ENCODE results near the gene ERP29.
"Not testable (repeated sequence)": the region's sequence is repeated elsewhere in the genome, so short reads cannot be mapped to it uniquely, and the experiment has no call there.

ERP29 gene

DNA sequence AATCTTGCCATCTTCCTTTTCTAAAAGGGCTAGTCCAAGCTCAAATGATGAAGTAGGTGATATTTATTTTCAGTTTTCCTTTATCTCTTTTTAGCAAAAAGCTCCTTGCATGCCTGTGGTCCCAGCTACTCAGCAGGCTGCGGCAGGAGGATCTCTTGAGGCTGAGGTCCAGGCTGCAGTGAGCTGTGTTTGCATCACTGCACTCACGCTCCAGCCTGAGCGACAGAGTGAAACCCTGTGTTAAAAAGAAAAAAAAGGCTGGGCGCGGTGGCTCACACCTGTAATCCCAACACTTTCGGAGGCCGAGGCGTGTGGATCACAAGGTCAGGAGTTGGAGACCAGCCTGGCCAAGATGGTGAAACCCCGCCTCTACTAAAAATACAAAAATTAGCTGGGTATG is 5.3 kb upstream of the ERP29 start:
- no peak overlapping the region for H3K4me3 ChIP-seq (ENCODE audit: insufficient read depth in 1 of 2, low read depth in 1 of 2, low read length in 2 of 2)
- H3K27ac ChIP-seq (ENCODE audit: low read length, poor library complexity, severe bottlenecking), result no peak overlapping the region
- no peaks in the 10 kb centered on the region for H3K27me3 ChIP-seq (ENCODE audit: control insufficient read depth in 1 of 2, insufficient read depth in 1 of 2, low read length in 2 of 2)
- no peak overlapping the region for H2BK5ac ChIP-seq (ENCODE audit: low read depth, low read length, poor library complexity, severe bottlenecking)
- H4K91ac ChIP-seq (ENCODE audit: low read length), result no peak overlapping the region
- H3K36me3 ChIP-seq (ENCODE audit: control insufficient read depth in 1 of 2, insufficient read depth in 2 of 2, low read depth in 1 of 2, low read length in 2 of 2), result peaks cover 0 to 3% of the 10 kb centered on the region in 2 experiments
- no peak overlapping the region for H3K4ac ChIP-seq (ENCODE audit: low read depth in 1 of 2, low read length in 2 of 2)
- H2BK15ac ChIP-seq (ENCODE audit: low read depth, poor library complexity, severe bottlenecking), result no peak overlapping the region
- no peak overlapping the region for H3K9ac ChIP-seq (ENCODE audit: low read length)
- H3K23ac ChIP-seq (ENCODE audit: low read length in 2 of 2), result no peak overlapping the region
- no peak overlapping the region for H3K14ac ChIP-seq (ENCODE audit: low read length in 2 of 2)
- H2BK120ac ChIP-seq (ENCODE audit: low read depth, low read length), result no peak overlapping the region
- DNase-seq, result no peak
- H3K9me3 ChIP-seq (ENCODE audit: control insufficient read depth, low read length), result no peaks in the 10 kb centered on the region
- no peak overlapping the region for H4K8ac ChIP-seq (ENCODE audit: low read length)
- no peak overlapping the region for H2BK12ac ChIP-seq (ENCODE audit: low read length in 2 of 2)
- H2AK5ac ChIP-seq (ENCODE audit: low read length, severe bottlenecking), result no peak overlapping the region
- 94% methylated on average over 9 of the region's 9 CpGs for WGBS
- no peak overlapping the region for H3K18ac ChIP-seq (ENCODE audit: low read depth in 1 of 2, low read length in 2 of 2)
- H3K4me1 ChIP-seq (ENCODE audit: control insufficient read depth, insufficient read depth, low read depth, low read length), result peaks cover 6% of the 10 kb centered on the region
- H3K79me1 ChIP-seq (replicated peaks; ENCODE audit: low read length, poor library complexity, severe bottlenecking), result peaks cover 14% of the 10 kb centered on the region
- H3K4me2 ChIP-seq (ENCODE audit: low read length, poor library complexity, severe bottlenecking), result no peak overlapping the region
- H2AFZ ChIP-seq (ENCODE audit: low read depth, low read length), result no peak overlapping the region

- Histone ChIP-seq H2BK15ac (ENCODE audit: low read depth, poor library complexity, severe bottlenecking) (no peak overlapping the region), H2AK5ac (ENCODE audit: low read length, severe bottlenecking) (no peak overlapping the region), H3K27ac (ENCODE audit: low read length, poor library complexity, severe bottlenecking) (no peak overlapping the region), H3K9ac (ENCODE audit: low read length) (no peak overlapping the region), H4K91ac (ENCODE audit: low read length) (no peak overlapping the region), H2AFZ (ENCODE audit: low read depth, low read length) (no peak overlapping the region), H4K8ac (ENCODE audit: low read length) (no peak overlapping the region), H3K4ac (ENCODE audit: low read depth in 1 of 2, low read length in 2 of 2) (no peak overlapping the region), H2BK120ac (ENCODE audit: low read depth, low read length) (no peak overlapping the region), H3K4me2 (ENCODE audit: low read length, poor library complexity, severe bottlenecking) (no peak overlapping the region), H3K27me3 (ENCODE audit: control insufficient read depth in 1 of 2, insufficient read depth in 1 of 2, low read length in 2 of 2) (no peaks in the 10 kb centered on the region), H3K9me3 (ENCODE audit: control insufficient read depth, low read length) (no peaks in the 10 kb centered on the region), H3K4me1 (ENCODE audit: control insufficient read depth, insufficient read depth, low read depth, low read length) (peaks cover 6% of the 10 kb centered on the region), H2BK12ac (ENCODE audit: low read length in 2 of 2) (no peak overlapping the region), H3K14ac (ENCODE audit: low read length in 2 of 2) (no peak overlapping the region), H3K79me1 (replicated peaks; ENCODE audit: low read length, poor library complexity, severe bottlenecking) (peaks cover 14% of the 10 kb centered on the region), H2BK5ac (ENCODE audit: low read depth, low read length, poor library complexity, severe bottlenecking) (no peak overlapping the region), H3K23ac (ENCODE audit: low read length in 2 of 2) (no peak overlapping the region), H3K18ac (ENCODE audit: low read depth in 1 of 2, low read length in 2 of 2) (no peak overlapping the region), H3K36me3 (ENCODE audit: control insufficient read depth in 1 of 2, insufficient read depth in 2 of 2, low read depth in 1 of 2, low read length in 2 of 2) (no peaks in the 10 kb centered on the region), H3K4me3 (ENCODE audit: insufficient read depth in 1 of 2, low read depth in 1 of 2, low read length in 2 of 2) (no peak overlapping the region)
- DNase-seq, result no peak
- no CpG with 5 or more reads among the region's 3 CpGs for WGBS
Measured at GRCh38 chr12:112008918-112009317, 4.3 kb upstream of the ERP29 start.

GRCh38 chr12:112009596-112009995 is 3.6 kb upstream of the ERP29 start:
- not testable (repeated sequence) for H3K23ac ChIP-seq (ENCODE audit: low read length in 2 of 2); H3K9me3 ChIP-seq (ENCODE audit: control insufficient read depth, low read length); DNase-seq; H4K91ac ChIP-seq (ENCODE audit: low read length); H2BK5ac ChIP-seq (ENCODE audit: low read depth, low read length, poor library complexity, severe bottlenecking); H3K36me3 ChIP-seq (ENCODE audit: control insufficient read depth in 1 of 2, insufficient read depth in 2 of 2, low read depth in 1 of 2, low read length in 2 of 2); H3K18ac ChIP-seq (ENCODE audit: low read depth in 1 of 2, low read length in 2 of 2); H3K4me2 ChIP-seq (ENCODE audit: low read length, poor library complexity, severe bottlenecking); H2AFZ ChIP-seq (ENCODE audit: low read depth, low read length); H2BK15ac ChIP-seq (ENCODE audit: low read depth, poor library complexity, severe bottlenecking); H3K27me3 ChIP-seq (ENCODE audit: control insufficient read depth in 1 of 2, insufficient read depth in 1 of 2, low read length in 2 of 2); H3K9ac ChIP-seq (ENCODE audit: low read length); H2BK12ac ChIP-seq (ENCODE audit: low read length in 2 of 2); H3K14ac ChIP-seq (ENCODE audit: low read length in 2 of 2); H2AK5ac ChIP-seq (ENCODE audit: low read length, severe bottlenecking); H3K4me1 ChIP-seq (ENCODE audit: control insufficient read depth, insufficient read depth, low read depth, low read length); H2BK120ac ChIP-seq (ENCODE audit: low read depth, low read length); H3K4me3 ChIP-seq (ENCODE audit: insufficient read depth in 1 of 2, low read depth in 1 of 2, low read length in 2 of 2); H3K4ac ChIP-seq (ENCODE audit: low read depth in 1 of 2, low read length in 2 of 2); H3K27ac ChIP-seq (ENCODE audit: low read length, poor library complexity, severe bottlenecking); H4K8ac ChIP-seq (ENCODE audit: low read length)
- H3K79me1 ChIP-seq (replicated peaks; ENCODE audit: low read length, poor library complexity, severe bottlenecking), result peaks cover 16% of the 10 kb centered on the region
- 90% methylated on average over 2 of the region's 3 CpGs for WGBS

DNA sequence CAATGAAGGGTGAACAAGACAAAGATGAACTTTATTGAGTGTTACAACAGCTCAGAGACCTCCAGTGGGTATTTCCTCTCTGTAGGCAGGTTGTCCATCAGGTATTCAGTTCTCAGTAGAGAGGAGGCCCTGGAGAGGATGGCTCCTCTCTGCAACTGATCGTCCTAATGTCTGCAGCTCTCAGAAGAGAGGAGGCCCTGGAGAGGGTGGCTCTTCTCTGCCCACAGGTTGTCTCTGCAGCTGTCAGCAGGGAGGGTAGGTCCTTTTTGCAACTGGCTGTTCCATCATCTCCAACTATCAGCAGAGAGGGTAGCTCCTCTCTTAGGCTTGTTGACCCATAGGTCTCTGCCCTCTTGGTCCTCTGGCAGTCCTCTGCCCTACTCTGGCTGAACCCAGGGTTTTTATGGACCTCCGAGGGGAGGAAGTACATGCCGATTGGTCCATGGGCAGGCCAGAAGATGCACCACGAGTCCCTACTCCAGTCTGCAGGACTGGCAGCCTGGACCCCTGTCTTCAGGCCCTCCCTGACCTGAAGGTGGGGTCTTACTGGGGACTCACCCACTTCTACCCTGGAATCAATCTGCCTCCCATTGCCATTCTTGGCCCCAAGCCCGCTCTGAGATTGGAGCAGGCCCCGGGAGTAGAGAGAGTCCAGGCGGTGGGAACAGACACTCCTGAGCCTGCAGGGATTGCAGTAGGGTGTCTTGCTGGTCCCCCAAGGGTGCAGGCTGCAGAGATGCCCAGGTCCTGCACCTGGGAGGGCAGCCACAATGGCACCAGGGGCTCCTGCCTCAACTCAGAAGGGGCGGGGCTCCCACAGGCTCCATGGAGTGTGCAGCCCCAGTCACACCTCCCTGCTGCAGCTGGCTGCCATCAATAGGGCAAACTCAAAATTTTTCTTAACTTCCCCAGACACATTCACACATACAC is 2.5 kb upstream of the ERP29 start:
- H3K4me1 ChIP-seq (ENCODE audit: control insufficient read depth, insufficient read depth, low read depth, low read length), result peaks cover 8% of the 10 kb centered on the region
- no peak overlapping the region for H3K14ac ChIP-seq (ENCODE audit: low read length in 2 of 2)
- H2BK15ac ChIP-seq (ENCODE audit: low read depth, poor library complexity, severe bottlenecking), result no peak overlapping the region
- H2BK12ac ChIP-seq (ENCODE audit: low read length in 2 of 2), result no peak overlapping the region
- H3K79me1 ChIP-seq (replicated peaks; ENCODE audit: low read length, poor library complexity, severe bottlenecking), result peaks cover 16% of the 10 kb centered on the region
- H3K36me3 ChIP-seq (ENCODE audit: control insufficient read depth in 1 of 2, insufficient read depth in 2 of 2, low read depth in 1 of 2, low read length in 2 of 2), result peaks cover 0 to 4% of the 10 kb centered on the region in 2 experiments
- DNase-seq, result no peak
- H3K23ac ChIP-seq (ENCODE audit: low read length in 2 of 2), result no peak overlapping the region
- H3K27ac ChIP-seq (ENCODE audit: low read length, poor library complexity, severe bottlenecking), result no peak overlapping the region
- no peaks in the 10 kb centered on the region for H3K27me3 ChIP-seq (ENCODE audit: control insufficient read depth in 1 of 2, insufficient read depth in 1 of 2, low read length in 2 of 2)
- H3K18ac ChIP-seq (ENCODE audit: low read depth in 1 of 2, low read length in 2 of 2), result no peak overlapping the region
- H2AK5ac ChIP-seq (ENCODE audit: low read length, severe bottlenecking), result no peak overlapping the region
- no peak overlapping the region for H4K8ac ChIP-seq (ENCODE audit: low read length)
- no peak overlapping the region for H2BK120ac ChIP-seq (ENCODE audit: low read depth, low read length)
- H3K9ac ChIP-seq (ENCODE audit: low read length), result no peak overlapping the region
- no peak overlapping the region for H2BK5ac ChIP-seq (ENCODE audit: low read depth, low read length, poor library complexity, severe bottlenecking)
- no peak overlapping the region for H2AFZ ChIP-seq (ENCODE audit: low read depth, low read length)
- no peaks in the 10 kb centered on the region for H3K9me3 ChIP-seq (ENCODE audit: control insufficient read depth, low read length)
- peak overlapping the region in 1 of 2 experiments; percentile 100 for H3K4me3 ChIP-seq (ENCODE audit: insufficient read depth in 1 of 2, low read depth in 1 of 2, low read length in 2 of 2)
- WGBS, result 93% methylated on average over 8 of the region's 8 CpGs
- H3K4me2 ChIP-seq (ENCODE audit: low read length, poor library complexity, severe bottlenecking), result no peak overlapping the region
- H4K91ac ChIP-seq (ENCODE audit: low read length), result no peak overlapping the region
- H3K4ac ChIP-seq (ENCODE audit: low read depth in 1 of 2, low read length in 2 of 2), result no peak overlapping the region
